Ishikawa (cell line): ENCODE results near the gene PNMA6A.

ENCODE experiments used
- EGR1 ChIP-seq: IDR thresholded peaks from 2 replicates; pipeline ENCODE4 v1.6.1; 2012
- EP300 ChIP-seq: IDR thresholded peaks from 2 replicates; pipeline ENCODE4 v1.6.1; 2012; ENCODE audit warnings: borderline replicate concordance
- NFIC ChIP-seq: IDR thresholded peaks from 2 replicates; pipeline ENCODE4 v1.6.1; 2012
- REST ChIP-seq: IDR thresholded peaks from 2 replicates; pipeline ENCODE4 v1.6.1; 2012; ENCODE audit warnings: low read depth, mild to moderate bottlenecking
- TAF1 ChIP-seq: IDR thresholded peaks from 2 replicates; pipeline ENCODE4 v1.6.1; 2012; ENCODE audit warnings: low read depth, mild to moderate bottlenecking
- TCF12 ChIP-seq: IDR thresholded peaks from 2 replicates; pipeline ENCODE4 v1.6.1; 2012; ENCODE audit warnings: low read depth
- TF ChIP-seq, protein P1 (sequence below): IDR thresholded peaks from 2 replicates; pipeline ENCODE4 v1.6.1; 2012

DNA sequence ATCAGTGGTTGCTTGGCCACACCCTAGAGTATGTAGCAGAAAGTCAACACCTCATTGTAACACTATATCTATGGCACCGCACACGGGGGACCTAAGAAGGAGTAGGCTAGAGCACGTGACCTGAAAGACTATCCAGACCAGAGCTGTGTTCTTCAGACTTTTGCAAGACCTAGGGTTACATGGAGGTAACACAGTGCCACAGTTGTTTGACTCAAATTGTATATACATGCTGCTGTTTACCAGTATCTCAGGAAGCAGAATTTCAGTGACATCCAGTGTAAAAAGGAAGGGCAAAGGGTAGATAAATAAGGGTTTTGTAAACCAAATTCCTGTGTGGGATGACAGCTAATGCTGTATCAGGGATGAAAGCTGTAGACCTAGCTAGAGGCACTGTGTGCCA is 30.2 kb downstream of the PNMA6A start:
- TF ChIP-seq TCF12 (no peak), TAF1 (no peak), EGR1 (no peak), NFIC (no peak), REST (no peak), EP300 (no peak)
- TF ChIP-seq, protein P1, sequence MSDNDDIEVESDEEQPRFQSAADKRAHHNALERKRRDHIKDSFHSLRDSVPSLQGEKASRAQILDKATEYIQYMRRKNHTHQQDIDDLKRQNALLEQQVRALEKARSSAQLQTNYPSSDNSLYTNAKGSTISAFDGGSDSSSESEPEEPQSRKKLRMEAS, result no peak
